K562 (cell line): ENCODE data around the gene BNIPL. TPM values are rescaled to one million over a fixed set of nuclear protein-coding genes. Genes with fewer than 3 reads are reported as not detected.

ENCODE experiments used
- BHLHE40 ChIP-seq: IDR thresholded peaks from 2 replicates; pipeline ENCODE4 v1.6.1; 2011; ENCODE audit warnings: low read length, improper control_type of control experiment
- DNMT1 ChIP-seq: fragments of 450-650 bp; IDR thresholded peaks from 2 replicates; pipeline ENCODE4 v1.6.1; 2016; ENCODE audit warnings: antibody characterized with exemption, mild to moderate bottlenecking
- ESRRB ChIP-seq: fragments of 250-450 bp; sonication (Bioruptor Pico); IDR thresholded peaks from 2 replicates; pipeline ENCODE4 v1.5.0; 2020; ENCODE audit warnings: mild to moderate bottlenecking, moderate library complexity, borderline replicate concordance
- EZH2 ChIP-seq: IDR thresholded peaks from 2 replicates; pipeline ENCODE4 v1.6.1; 2012; ENCODE audit warnings: low read depth, mild to moderate bottlenecking, inconsistent platforms, low read length, borderline replicate concordance
- GATAD2B ChIP-seq: fragments of 450-650 bp; IDR thresholded peaks from 2 replicates; pipeline ENCODE4 v1.6.1; 2017; ENCODE audit warnings: mild to moderate bottlenecking, borderline replicate concordance
- IFI16 ChIP-seq: fragments of 250-450 bp; sonication (Bioruptor Pico); IDR thresholded peaks from 2 replicates; pipeline ENCODE4 v2.1.2; 2022; ENCODE audit warnings: mild to moderate bottlenecking, inconsistent platforms
- KDM4B ChIP-seq, 2 experiments: fragments of 450-650 bp in 1 of 2; sonication (generic) in 1 of 2; IDR thresholded peaks; 2 replicates each; pipeline ENCODE4 v1.6.1; 2016 to 2017; ENCODE audit warnings: borderline replicate concordance in 2 of 2, antibody characterized with exemption in 1 of 2, low read depth in 1 of 2, mild to moderate bottlenecking in 1 of 2
- SMARCE1 ChIP-seq: fragments of 450-650 bp; IDR thresholded peaks from 2 replicates; pipeline ENCODE4 v1.7.1; 2016; ENCODE audit warnings: mild to moderate bottlenecking
- TCF3 ChIP-seq: sonication (generic); formaldehyde crosslinking; IDR thresholded peaks from 2 replicates; pipeline ENCODE4 v1.4.0; 2020; ENCODE audit warnings: mild to moderate bottlenecking, missing genetic modification reagents
- U2AF1 ChIP-seq: fragments of 200-400 bp; formaldehyde crosslinking; optimal IDR thresholded peaks from 2 replicates; pipeline ENCODE3; 2017; ENCODE audit warnings: mild to moderate bottlenecking, low read depth, low read length, moderate library complexity
- ZBTB9 ChIP-seq: fragments of 450-650 bp; formaldehyde crosslinking; IDR thresholded peaks from 2 replicates; pipeline ENCODE4 v1.4.0; 2020; ENCODE audit warnings: mild to moderate bottlenecking, moderate library complexity
- ZNF316 ChIP-seq: fragments of 450-650 bp; IDR thresholded peaks from 2 replicates; pipeline ENCODE4 v1.6.1; 2016
- ZNF398 ChIP-seq: fragments of 250-450 bp; sonication (Bioruptor Pico); IDR thresholded peaks from 2 replicates; pipeline ENCODE4 v1.8.0; 2021; ENCODE audit warnings: moderate library complexity, mild to moderate bottlenecking, inconsistent platforms
- ZSCAN29 ChIP-seq: fragments of 450-650 bp; IDR thresholded peaks from 2 replicates; pipeline ENCODE4 v1.6.1; 2017
- polyA plus RNA-seq, 8 experiments: library from polyadenylated mRNA; depleted of rRNA in 4 of 8; stranded (reverse) in 5 of 8; unstranded in 3 of 8; fragments of >200 nt; fragmentation: Nextera tagmentation in 2 of 8; fragmentation: Illumina TruSeq in 1 of 8; extraction: Ambion mirVana in 2 of 8; extraction: Trizol in 1 of 8; gene quantifications; 2 replicates each; pipeline versions ENCODE4 v1.2.1 to v1.2.3, GENCODE V29; 2011 to 2014; ENCODE audit warnings: inconsistent platforms in 1 of 8, missing spikeins in 1 of 8
- total RNA-seq, 7 experiments: library from RNA; depleted of rRNA in 6 of 7; stranded (reverse); fragments of >200 nt in 6 of 7; fragmentation: Illumina TruSeq in 2 of 7; extraction: Trizol in 2 of 7; gene quantifications; 2 replicates each; pipeline versions ENCODE4 v1.2.1 to v1.2.3, GENCODE V29; 2011 to 2021; ENCODE audit warnings: low replicate concordance in 1 of 7
- TF ChIP-seq, protein P1 (sequence below): fragments of 200-800 bp; sonication (Bioruptor generic); IDR thresholded peaks from 2 replicates; pipeline ENCODE4 v1.6.1; 2017; ENCODE audit warnings: missing genetic modification characterization, missing compliant biosample characterization
- TF ChIP-seq, protein P2 (sequence below): fragments of 450-650 bp; IDR thresholded peaks from 2 replicates; pipeline ENCODE4 v1.6.1; 2016; ENCODE audit warnings: low read depth

BNIPL gene
- total and polyA plus RNA-seq, 9 of the 15 experiments (the other 6 are each of a cell fraction or from before 2014, with no cell fraction given): 0.08 to 1.4 (median 0.68) TPM

DNA sequence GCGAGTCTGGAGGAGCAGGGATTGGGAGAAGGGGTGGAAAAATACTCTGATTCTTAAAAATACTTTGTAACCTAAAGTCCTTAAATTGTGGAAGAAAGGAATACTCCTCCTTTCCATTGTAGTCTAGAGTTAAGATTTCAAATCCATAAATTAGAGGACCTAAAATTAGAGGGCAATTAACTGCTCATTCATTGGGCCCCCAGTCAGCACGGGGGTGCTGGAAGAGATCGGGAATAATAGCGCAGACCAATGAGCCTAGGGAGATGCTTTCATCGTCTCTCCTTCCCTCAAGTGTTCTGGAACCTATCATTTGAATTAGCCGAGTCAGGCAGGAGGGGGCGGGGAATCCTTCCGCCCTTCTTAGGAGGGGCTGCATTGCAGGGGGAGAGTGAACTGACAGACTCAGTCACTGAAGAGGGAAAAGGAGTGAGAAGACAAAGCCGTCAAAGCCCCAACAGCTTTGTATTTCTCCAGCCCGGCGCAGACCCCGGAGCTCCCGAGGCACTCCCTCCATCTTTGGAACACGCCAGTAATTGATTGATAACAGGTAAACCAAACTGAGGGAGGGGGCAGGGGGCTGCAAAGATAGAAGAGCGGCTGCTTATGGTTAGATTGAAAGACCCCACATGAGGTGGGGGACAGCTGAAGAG, 23.7 kb downstream of the BNIPL start, which contains the start of gene MLLT11 (continued):
- TF ChIP-seq, protein P1, sequence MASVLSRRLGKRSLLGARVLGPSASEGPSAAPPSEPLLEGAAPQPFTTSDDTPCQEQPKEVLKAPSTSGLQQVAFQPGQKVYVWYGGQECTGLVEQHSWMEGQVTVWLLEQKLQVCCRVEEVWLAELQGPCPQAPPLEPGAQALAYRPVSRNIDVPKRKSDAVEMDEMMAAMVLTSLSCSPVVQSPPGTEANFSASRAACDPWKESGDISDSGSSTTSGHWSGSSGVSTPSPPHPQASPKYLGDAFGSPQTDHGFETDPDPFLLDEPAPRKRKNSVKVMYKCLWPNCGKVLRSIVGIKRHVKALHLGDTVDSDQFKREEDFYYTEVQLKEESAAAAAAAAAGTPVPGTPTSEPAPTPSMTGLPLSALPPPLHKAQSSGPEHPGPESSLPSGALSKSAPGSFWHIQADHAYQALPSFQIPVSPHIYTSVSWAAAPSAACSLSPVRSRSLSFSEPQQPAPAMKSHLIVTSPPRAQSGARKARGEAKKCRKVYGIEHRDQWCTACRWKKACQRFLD (CRISPR knock-in tag): no peak
- no peak for TF ChIP-seq ESRRB (CRISPR knock-in tag)
- no peak for TF ChIP-seq DNMT1
- TF ChIP-seq TCF3 (CRISPR knock-in tag): no peak
- TF ChIP-seq GATAD2B: no peak
- TF ChIP-seq ZNF316: peak; percentile 61
- no peak for TF ChIP-seq EZH2
- TF ChIP-seq, protein P2, sequence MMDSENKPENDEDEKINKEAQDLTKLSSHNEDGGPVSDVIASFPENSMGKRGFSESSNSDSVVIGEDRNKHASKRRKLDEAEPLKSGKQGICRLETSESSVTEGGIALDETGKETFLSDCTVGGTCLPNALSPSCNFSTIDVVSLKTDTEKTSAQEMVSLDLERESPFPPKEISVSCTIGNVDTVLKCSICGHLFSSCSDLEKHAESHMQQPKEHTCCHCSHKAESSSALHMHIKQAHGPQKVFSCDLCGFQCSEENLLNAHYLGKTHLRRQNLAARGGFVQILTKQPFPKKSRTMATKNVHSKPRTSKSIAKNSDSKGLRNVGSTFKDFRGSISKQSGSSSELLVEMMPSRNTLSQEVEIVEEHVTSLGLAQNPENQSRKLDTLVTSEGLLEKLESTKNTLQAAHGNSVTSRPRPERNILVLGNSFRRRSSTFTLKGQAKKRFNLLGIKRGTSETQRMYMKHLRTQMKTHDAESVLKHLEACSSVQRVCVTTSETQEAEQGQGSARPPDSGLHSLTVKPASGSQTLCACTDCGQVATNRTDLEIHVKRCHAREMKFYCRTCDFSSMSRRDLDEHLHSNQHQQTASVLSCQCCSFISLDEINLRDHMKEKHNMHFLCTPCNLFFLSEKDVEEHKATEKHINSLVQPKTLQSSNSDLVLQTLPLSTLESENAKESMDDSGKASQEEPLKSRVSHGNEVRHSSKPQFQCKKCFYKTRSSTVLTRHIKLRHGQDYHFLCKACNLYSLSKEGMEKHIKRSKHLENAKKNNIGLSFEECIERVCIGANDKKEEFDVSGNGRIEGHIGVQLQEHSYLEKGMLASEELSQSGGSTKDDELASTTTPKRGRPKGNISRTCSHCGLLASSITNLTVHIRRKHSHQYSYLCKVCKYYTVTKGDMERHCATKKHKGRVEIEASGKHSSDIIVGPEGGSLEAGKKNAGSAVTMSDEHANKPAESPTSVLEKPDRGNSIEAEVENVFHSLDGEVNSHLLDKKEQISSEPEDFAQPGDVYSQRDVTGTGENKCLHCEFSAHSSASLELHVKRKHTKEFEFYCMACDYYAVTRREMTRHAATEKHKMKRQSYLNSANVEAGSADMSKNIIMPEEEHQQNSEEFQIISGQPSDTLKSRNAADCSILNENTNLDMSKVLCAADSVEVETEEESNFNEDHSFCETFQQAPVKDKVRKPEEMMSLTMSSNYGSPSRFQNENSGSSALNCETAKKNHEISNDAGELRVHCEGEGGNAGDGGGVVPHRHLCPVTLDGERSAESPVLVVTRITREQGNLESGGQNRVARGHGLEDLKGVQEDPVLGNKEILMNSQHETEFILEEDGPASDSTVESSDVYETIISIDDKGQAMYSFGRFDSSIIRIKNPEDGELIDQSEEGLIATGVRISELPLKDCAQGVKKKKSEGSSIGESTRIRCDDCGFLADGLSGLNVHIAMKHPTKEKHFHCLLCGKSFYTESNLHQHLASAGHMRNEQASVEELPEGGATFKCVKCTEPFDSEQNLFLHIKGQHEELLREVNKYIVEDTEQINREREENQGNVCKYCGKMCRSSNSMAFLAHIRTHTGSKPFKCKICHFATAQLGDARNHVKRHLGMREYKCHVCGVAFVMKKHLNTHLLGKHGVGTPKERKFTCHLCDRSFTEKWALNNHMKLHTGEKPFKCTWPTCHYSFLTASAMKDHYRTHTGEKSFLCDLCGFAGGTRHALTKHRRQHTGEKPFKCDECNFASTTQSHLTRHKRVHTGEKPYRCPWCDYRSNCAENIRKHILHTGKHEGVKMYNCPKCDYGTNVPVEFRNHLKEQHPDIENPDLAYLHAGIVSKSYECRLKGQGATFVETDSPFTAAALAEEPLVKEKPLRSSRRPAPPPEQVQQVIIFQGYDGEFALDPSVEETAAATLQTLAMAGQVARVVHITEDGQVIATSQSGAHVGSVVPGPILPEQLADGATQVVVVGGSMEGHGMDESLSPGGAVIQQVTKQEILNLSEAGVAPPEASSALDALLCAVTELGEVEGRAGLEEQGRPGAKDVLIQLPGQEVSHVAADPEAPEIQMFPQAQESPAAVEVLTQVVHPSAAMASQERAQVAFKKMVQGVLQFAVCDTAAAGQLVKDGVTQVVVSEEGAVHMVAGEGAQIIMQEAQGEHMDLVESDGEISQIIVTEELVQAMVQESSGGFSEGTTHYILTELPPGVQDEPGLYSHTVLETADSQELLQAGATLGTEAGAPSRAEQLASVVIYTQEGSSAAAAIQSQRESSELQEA: no peak
- no peak for TF ChIP-seq SMARCE1
- TF ChIP-seq IFI16 (CRISPR knock-in tag): no peak
- TF ChIP-seq KDM4B (IDR thresholded peaks at IDR 0.05; ENCODE audit: borderline replicate concordance in 2 of 2, low read depth in 1 of 2): no peak
- no peak for TF ChIP-seq ZNF398 (CRISPR knock-in tag)
- no peak for TF ChIP-seq BHLHE40
- TF ChIP-seq U2AF1: no peak
- no peak for TF ChIP-seq ZBTB9
- TF ChIP-seq ZSCAN29: no peak
